ENCODE data around the gene ZBTB17.

DNA sequence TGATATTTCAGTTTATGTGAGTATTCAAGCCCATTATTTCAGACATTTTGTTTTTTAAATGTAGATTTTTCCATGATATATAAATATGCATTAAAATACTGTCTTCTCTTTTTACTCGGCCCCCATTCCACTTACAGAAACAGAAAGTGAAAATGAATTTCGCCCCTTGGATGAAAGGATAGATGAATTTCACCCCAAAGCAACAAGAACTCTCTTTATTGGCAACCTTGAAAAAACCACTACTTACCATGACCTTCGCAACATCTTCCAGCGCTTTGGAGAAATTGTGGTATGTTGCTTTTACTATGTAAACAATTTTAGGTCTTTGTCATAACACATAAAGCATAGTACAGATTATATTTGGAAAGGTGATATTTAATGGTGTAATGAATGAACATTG lies 59.9 kb downstream of the ZBTB17 start:
- TF ChIP-seq POLR2AphosphoS5 (IDR thresholded peaks at IDR 0.05; ENCODE audit: low read depth, low read length), result no peak
- no peak for TF ChIP-seq POLR2A (IDR thresholded peaks at IDR 0.05; ENCODE audit: low read depth, low read length)
- TF ChIP-seq TAF1 (IDR thresholded peaks at IDR 0.05; ENCODE audit: borderline replicate concordance, low read depth, low read length), result no peak
